ENCODE data around the gene VMAC.

The VMAC gene

DNA sequence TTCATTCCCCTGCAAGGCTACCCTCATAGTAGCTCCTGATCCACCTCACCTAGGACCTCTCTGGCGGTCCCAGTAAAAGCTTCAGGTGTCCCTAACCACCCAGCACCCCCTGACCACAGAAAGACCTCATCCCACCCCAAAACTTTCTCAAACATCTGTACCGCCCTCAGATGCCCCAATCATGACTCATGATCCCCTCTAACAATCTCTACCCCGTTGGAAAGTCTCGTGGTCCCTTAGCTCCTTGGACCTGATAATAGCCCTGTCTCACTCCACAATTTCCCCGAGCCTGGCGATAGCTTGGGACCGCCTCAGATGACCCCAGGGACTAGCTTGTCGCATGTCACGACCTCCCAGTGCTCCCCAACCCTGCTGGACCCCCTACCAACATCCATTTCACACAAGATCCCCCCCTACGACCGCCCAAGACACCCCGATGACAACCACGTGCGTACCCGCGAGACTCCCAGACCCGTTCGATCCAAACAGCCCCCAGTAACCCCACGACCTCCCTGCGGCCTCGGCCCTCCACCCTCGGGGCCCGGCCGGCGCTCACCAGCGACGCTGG, 1.5 kb upstream of the VMAC start:
- no peak for DNase-seq (ENCODE audit: extremely low read depth, low read depth)
- TF ChIP-seq CTCF (IDR thresholded peaks at IDR 0.05; ENCODE audit: low read depth, low read length): no peak

GRCh38 chr19:5903624-5904351, 884 bp upstream of the VMAC start, which contains the start of gene NDUFA11:
Gene NDUFA11, minus strand, starts transcription at chr19:5903790. Its CDS starts 82 bp downstream, at chr19:5903708.
- no peak for DNase-seq (ENCODE audit: extremely low read depth, low read depth)
- TF ChIP-seq CTCF (IDR thresholded peaks at IDR 0.05; ENCODE audit: low read depth, low read length): no peak

DNA sequence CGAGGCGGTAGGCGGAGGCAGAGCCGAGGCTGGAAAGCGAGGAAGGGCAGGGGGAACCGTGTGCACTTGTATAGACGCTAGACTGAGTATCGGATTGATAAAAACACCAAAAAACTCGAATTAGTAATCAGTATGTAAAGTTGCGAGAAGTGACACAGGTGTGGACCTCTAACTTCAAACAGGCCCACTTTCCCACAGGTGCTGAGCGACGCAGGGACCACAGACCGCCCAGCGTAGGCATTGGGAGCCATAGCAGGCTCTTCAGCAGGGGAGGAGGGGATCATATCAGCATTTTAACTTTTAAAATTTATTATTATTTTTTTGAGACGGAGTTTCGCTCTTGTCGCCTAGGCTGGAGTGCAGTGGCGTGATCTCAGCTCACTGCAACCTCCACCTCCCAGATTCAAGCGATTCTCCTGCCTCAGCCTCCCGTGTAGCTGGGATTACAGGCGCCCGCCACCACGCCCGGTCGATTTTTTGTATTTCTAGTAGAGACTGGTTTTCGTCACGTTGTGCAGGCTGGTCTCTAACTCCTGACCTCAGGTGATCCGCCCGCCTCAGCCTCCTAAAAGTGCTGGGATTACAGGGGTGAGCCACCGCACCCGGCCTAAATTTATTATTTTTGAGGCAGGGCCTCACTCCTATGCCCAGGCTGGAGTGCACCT, 574 bp downstream of the VMAC start:
- DNase-seq (ENCODE audit: extremely low read depth, low read depth): no peak
- TF ChIP-seq CTCF (IDR thresholded peaks at IDR 0.05; ENCODE audit: low read depth, low read length): no peak

DNA sequence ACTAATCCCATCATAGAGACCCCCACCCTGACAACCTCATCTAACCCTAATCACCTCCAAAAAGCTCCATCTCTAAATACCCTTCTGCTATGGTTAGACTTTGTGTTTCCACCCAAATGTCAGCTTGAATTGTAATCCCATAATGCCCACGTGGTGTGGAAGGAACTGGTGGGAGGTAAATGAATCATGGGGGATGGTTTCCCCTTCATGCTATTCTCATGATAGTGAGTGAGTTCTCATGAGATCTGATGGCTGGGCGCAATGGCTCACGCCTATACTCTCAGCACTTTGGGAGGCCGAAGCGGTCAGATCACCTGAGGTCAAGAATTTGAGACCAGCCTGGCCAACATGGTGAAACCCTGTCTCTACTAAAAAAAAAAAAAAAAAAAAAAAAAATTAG, 2.6 kb downstream of the VMAC start:
- no peak for TF ChIP-seq CTCF (IDR thresholded peaks at IDR 0.05; ENCODE audit: low read depth, low read length)
- DNase-seq (ENCODE audit: extremely low read depth, low read depth): no peak

DNA sequence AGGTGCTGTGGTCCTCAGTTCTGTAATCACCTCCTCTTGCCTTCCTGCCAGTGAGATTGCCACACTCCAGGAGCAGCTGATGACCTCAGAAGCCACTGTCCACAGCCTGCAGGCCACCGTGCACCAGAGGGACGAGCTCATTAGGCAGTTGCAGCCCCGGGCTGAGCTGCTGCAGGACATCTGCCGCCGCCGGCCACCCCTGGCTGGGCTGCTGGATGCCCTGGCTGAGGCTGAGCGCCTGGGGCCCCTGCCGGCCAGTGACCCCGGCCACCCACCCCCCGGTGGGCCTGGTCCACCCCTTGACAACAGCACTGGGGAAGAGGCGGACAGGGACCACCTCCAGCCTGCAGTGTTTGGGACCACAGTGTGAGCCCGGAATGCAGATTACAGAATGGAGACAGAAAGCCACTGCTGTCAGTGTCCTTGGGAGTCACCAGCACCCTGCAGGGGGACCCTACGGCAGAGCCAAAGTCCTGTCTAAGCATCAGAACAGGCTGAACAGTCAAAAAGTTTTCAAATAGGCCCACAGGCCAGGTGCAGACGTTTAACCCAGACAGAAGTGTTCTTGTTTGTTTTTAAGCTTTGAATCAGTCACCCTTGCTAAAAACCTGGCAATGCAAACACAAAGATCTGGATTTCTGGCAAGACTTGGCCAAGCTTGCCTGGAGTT, 4.2 kb downstream of the VMAC start:
- TF ChIP-seq CTCF (IDR thresholded peaks at IDR 0.05; ENCODE audit: low read depth, low read length): no peak
- DNase-seq (ENCODE audit: extremely low read depth, low read depth): no peak

DNA sequence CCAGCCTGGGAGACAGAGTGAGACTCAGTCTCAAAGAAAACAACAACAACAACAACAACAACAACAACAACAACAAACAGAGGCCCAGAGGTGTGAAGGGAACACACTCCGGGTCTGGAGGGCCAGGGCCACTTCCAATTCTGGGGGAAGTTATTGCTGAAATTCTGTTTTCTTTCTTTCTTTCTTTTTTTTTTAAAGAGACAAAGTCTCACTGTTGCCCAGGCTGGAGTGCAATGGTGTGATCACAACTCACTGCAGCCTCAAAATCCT, 5.9 kb downstream of the VMAC start:
- DNase-seq (ENCODE audit: extremely low read depth, low read depth): no peak
- TF ChIP-seq CTCF (IDR thresholded peaks at IDR 0.05; ENCODE audit: low read depth, low read length): no peak

- no peak for DNase-seq (ENCODE audit: extremely low read depth, low read depth)
Measured at GRCh38 chr19:5911366-5911765, 6.7 kb downstream of the VMAC start.

More at GRCh38 chr19:5911366-5911765, 6.7 kb downstream of the VMAC start:
- no peak for TF ChIP-seq CTCF (IDR thresholded peaks at IDR 0.05; ENCODE audit: low read depth, low read length)

Data from AG09319 (cell line).